WERI-Rb-1 (cell line): ENCODE data around the gene PNKD.

Experiments
- DNase-seq: peaks from one replicate; pipeline ENCODE4 v3.0.0-alpha.2; 2020
- H3K27ac ChIP-seq: fragments of 250-450 bp; sonication (Bioruptor Pico); 2 replicates; pipeline ENCODE4 v1.5.1; 2020; ENCODE audit warnings: mild to moderate bottlenecking, moderate library complexity
- H3K27me3 ChIP-seq: fragments of 250-450 bp; sonication (Bioruptor Pico); 2 replicates; pipeline ENCODE4 v1.5.1; 2021; ENCODE audit warnings: mild to moderate bottlenecking, low read depth, moderate library complexity; ENCODE audit not compliant: insufficient read depth, severe bottlenecking
- H3K36me3 ChIP-seq: fragments of 250-450 bp; sonication (Bioruptor Pico); 2 replicates; pipeline ENCODE4 v1.5.1; 2020; ENCODE audit warnings: mild to moderate bottlenecking, moderate library complexity
- H3K4me3 ChIP-seq: 2 replicates; pipeline ENCODE4 v1.5.1; 2011; ENCODE audit warnings: low read depth, mild to moderate bottlenecking, control low read depth, low read length
- H3K9me3 ChIP-seq: fragments of 250-450 bp; sonication (Bioruptor Pico); 2 replicates; pipeline ENCODE4 v1.5.1; 2021; ENCODE audit warnings: mild to moderate bottlenecking, moderate library complexity; ENCODE audit not compliant: severe bottlenecking
- TF ChIP-seq, protein P1 (sequence below): IDR thresholded peaks from 2 replicates; pipeline ENCODE4 v1.5.1; 2011; ENCODE audit warnings: low read depth, mild to moderate bottlenecking, control low read depth, inconsistent platforms, low read length

PNKD gene

DNA sequence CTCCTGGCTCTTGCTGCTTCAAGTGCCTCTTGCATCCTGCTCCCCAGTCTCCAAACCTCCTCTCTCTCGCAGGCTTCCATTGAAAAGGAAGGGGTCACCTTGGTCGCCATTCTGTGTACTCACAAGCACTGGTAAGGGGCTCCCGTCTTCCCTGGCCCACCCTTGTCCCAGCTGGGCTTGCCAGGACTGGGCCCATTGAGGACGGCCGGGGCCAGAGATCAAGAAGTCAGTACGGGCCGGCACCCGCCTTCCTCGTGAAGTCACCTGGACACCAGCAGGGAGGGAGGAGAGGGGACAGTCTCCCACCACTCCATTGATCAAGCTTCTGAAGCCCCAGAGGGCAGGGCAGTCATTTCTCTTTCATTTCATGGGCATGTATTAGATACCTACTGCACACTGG is 70.3 kb downstream of the PNKD start:
- Histone ChIP-seq H3K4me3 (no peak overlapping the region), H3K27me3 (no peaks in the 10 kb centered on the region), H3K27ac (no peak overlapping the region), H3K9me3 (no peaks in the 10 kb centered on the region), H3K36me3 (no peaks in the 10 kb centered on the region)
- TF ChIP-seq, protein P1, sequence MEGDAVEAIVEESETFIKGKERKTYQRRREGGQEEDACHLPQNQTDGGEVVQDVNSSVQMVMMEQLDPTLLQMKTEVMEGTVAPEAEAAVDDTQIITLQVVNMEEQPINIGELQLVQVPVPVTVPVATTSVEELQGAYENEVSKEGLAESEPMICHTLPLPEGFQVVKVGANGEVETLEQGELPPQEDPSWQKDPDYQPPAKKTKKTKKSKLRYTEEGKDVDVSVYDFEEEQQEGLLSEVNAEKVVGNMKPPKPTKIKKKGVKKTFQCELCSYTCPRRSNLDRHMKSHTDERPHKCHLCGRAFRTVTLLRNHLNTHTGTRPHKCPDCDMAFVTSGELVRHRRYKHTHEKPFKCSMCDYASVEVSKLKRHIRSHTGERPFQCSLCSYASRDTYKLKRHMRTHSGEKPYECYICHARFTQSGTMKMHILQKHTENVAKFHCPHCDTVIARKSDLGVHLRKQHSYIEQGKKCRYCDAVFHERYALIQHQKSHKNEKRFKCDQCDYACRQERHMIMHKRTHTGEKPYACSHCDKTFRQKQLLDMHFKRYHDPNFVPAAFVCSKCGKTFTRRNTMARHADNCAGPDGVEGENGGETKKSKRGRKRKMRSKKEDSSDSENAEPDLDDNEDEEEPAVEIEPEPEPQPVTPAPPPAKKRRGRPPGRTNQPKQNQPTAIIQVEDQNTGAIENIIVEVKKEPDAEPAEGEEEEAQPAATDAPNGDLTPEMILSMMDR = no peak
- DNase-seq = no peak

DNA sequence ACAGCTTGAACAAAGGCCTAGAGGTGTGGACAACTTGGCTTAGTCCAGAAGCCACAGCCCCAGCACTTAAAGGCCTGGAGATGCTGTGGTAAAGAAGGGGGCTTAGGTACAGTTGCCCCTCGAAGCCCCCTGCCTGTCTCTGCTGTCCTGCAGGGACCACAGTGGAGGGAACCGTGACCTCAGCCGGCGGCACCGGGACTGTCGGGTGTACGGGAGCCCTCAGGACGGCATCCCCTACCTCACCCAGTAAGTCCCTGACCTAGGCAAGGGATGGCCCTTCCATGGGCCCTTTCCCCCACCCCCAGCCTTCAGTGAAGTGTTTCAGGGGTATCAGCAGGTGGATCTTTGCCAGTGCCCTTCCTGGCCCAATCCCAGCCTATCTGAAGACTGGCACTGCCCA is 71.1 kb downstream of the PNKD start:
- no peak overlapping the region for H3K27ac ChIP-seq

DNA sequence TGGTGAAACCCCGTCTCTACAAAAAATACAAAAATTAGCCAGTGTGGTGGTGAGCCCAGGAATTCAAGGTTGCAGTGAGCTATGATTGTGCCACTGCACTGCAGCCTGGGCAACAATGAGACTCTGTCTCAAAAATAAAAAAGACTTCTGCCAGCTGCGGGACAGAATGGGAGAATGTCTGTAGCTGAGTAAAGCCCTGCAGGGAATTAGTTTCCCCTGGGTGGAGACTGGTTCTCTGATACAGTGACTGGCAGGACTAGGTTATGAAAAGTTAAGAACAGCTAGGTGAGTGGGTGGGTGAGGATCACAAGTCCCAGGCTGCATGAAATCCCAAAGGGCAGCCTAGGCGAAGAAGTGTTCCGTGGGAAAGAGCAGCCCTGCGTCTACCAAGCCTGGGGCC is 72.5 kb downstream of the PNKD start:
- Histone ChIP-seq H3K4me3 (no peak overlapping the region), H3K27ac (no peak overlapping the region), H3K9me3 (no peaks in the 10 kb centered on the region), H3K36me3 (no peaks in the 10 kb centered on the region), H3K27me3 (no peaks in the 10 kb centered on the region)
- no peak for DNase-seq
- TF ChIP-seq, protein P1 = no peak

More for the DNA sequence above, 71.1 kb downstream of the PNKD start:
- DNase-seq = no peak
- TF ChIP-seq, protein P1 = no peak
- Histone ChIP-seq H3K36me3 (no peaks in the 10 kb centered on the region), H3K27me3 (no peaks in the 10 kb centered on the region), H3K9me3 (no peaks in the 10 kb centered on the region), H3K4me3 (no peak overlapping the region)

DNA sequence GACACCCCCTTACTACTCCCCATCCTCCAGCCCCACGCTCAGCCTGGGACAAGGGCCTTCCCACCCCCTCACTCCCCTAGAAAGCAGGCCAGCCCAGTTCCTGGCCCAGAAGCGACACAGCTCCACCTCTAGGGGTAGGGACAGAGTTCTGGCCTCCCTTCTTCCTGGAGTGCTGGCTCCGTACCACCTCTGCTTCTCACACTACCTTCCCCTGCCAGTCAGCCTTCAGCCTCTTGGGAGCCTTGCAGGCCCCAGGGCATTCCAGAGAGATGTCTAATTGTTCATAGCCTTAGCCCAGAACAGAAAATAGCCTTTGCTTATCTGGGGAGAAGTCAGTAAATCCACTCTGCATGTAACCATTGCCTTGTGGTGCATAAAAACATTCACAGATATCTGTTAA is 73.3 kb downstream of the PNKD start:
- H3K4me3 ChIP-seq = no peak overlapping the region
- H3K36me3 ChIP-seq = no peaks in the 10 kb centered on the region
- no peak for DNase-seq
- H3K27me3 ChIP-seq = no peaks in the 10 kb centered on the region
- no peaks in the 10 kb centered on the region for H3K9me3 ChIP-seq
- no peak overlapping the region for H3K27ac ChIP-seq
- TF ChIP-seq, protein P1 = no peak

DNA sequence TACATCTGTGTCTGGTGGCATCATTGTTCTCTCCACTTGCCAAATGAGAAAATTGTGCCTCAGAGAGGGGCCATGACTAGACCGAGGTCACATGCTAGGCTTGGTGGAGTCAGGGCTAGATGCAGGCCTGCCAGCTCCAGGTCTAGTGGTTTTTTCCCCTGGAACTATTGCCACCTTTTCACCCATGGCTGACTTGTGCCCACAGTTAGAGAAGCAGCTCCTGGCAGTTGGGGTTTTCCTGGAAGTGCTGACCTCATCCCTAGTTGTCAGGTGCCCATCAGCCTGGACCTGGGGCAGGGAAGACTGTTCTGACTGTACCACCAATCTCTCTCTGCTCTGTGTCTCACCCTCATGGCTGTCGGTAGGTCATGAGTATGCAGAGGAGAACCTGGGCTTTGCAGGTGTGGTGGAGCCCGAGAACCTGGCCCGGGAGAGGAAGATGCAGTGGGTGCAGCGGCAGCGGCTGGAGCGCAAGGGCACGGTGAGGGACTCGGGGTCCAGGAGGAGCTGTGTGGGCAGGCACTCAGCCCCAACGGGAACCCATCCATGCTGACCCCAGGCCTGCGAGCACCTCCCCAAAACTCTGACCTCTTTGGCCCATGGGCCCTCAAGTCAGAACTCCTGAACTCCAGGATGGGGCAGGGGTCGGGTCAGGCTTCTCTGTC is 73.9 kb downstream of the PNKD start:
- TF ChIP-seq, protein P1 = no peak
- H3K36me3 ChIP-seq = no peaks in the 10 kb centered on the region
- H3K27ac ChIP-seq = no peak overlapping the region

More for the DNA sequence above, 73.9 kb downstream of the PNKD start:
- no peak overlapping the region for H3K4me3 ChIP-seq
- H3K9me3 ChIP-seq = no peaks in the 10 kb centered on the region
- H3K27me3 ChIP-seq = no peaks in the 10 kb centered on the region
- DNase-seq = no peak
